Panc1 (cell line): ENCODE data around the gene OFD1. TPM values are rescaled to one million over a fixed set of nuclear protein-coding genes. Genes with fewer than 3 reads are reported as not detected.

Source experiments
- ATAC-seq: fragments of 200-7000 bp; cut with Tn5 transposase; 2 replicates; pipeline ENCODE4 v1.9.1; 2020; ENCODE audit warnings: mild to moderate bottlenecking, moderate library complexity
- BruUV-seq: library from RNA; stranded (reverse); fragments of 400-500 nt; replicated peaks from 2 replicates; lab custom pipeline; 2021; lab: Mats Ljungman, UMichigan
- CTCF ChIA-PET: fragments of 300-600 bp; sonication (Branson Sonifier 250); formaldehyde crosslinking; loops from one replicate; lab custom pipeline; 2022; ENCODE audit warnings: antibody characterized with exemption; lab: Charles Lee
- POLR2A ChIA-PET: fragments of 300-600 bp; sonication (Branson Sonifier 250); formaldehyde crosslinking; loops from one replicate; lab custom pipeline; 2022; ENCODE audit warnings: antibody characterized with exemption; lab: Charles Lee
- DNase-seq: peaks from one replicate; pipeline ENCODE4 v3.0.0-alpha.2; 2010; ENCODE audit warnings: low read depth, low spot score
- H3K27ac ChIP-seq: 2 replicates; pipeline ENCODE4 v1.5.1; 2011; ENCODE audit warnings: mild to moderate bottlenecking, low read length, inconsistent platforms
- H3K27me3 ChIP-seq: fragments of 200-500 bp; sonication (Bioruptor generic); 2 replicates; pipeline ENCODE4 v1.6.0; 2014; ENCODE audit warnings: low read length, inconsistent platforms; ENCODE audit not compliant: control insufficient read depth, insufficient read depth
- H3K36me3 ChIP-seq: fragments of 200-500 bp; sonication (Bioruptor generic); 2 replicates; pipeline ENCODE4 v1.5.1; 2014; ENCODE audit warnings: inconsistent platforms, mild to moderate bottlenecking, low read length, moderate library complexity; ENCODE audit not compliant: control insufficient read depth, insufficient read depth
- H3K4me1 ChIP-seq: 2 replicates; pipeline ENCODE4 v1.5.1; 2011; ENCODE audit warnings: inconsistent platforms, mild to moderate bottlenecking, low read length, moderate library complexity; ENCODE audit not compliant: control insufficient read depth, insufficient read depth
- H3K4me3 ChIP-seq, 2 experiments: 2 replicates each; pipeline ENCODE4 v1.5.1; 2011 to 2012; ENCODE audit warnings: low read depth in 2 of 2, low read length in 2 of 2, mild to moderate bottlenecking in 2 of 2, inconsistent platforms in 1 of 2, moderate library complexity in 1 of 2
- H3K9me3 ChIP-seq: fragments of 200-500 bp; sonication (Bioruptor generic); 2 replicates; pipeline ENCODE4 v1.5.1; 2014; ENCODE audit warnings: low read depth, mild to moderate bottlenecking, inconsistent platforms, low read length, moderate library complexity; ENCODE audit not compliant: control insufficient read depth, insufficient read depth
- CTCF ChIP-seq: fragments of 450-650 bp; IDR thresholded peaks from 2 replicates; pipeline ENCODE4 v1.5.1; 2017; ENCODE audit warnings: mild to moderate bottlenecking
- POLR2AphosphoS5 ChIP-seq: IDR thresholded peaks from 2 replicates; pipeline ENCODE4 v1.6.1; 2012; ENCODE audit warnings: mild to moderate bottlenecking, low read depth, low read length, moderate library complexity
- REST ChIP-seq, 2 experiments: IDR thresholded peaks; 2 replicates each; pipeline ENCODE4 v1.6.1; 2011 to 2012; ENCODE audit warnings: low read depth in 2 of 2, control low read depth in 1 of 2, low read length in 1 of 2, mild to moderate bottlenecking in 1 of 2, moderate library complexity in 1 of 2; ENCODE audit not compliant: insufficient read depth in 1 of 2
- SIN3A ChIP-seq: IDR thresholded peaks from 2 replicates; pipeline ENCODE4 v1.6.1; 2012; ENCODE audit warnings: low read depth, mild to moderate bottlenecking, low read length, moderate library complexity, borderline replicate concordance; ENCODE audit not compliant: insufficient read depth
- TCF7L2 ChIP-seq: IDR thresholded peaks from 2 replicates; pipeline ENCODE4 v1.6.1; 2011; ENCODE audit warnings: mild to moderate bottlenecking, low read depth, low read length, inconsistent platforms
- in situ Hi-C: cut with HindIII; loops from 2 replicates; pipeline ENCODE4 v1.10.0; 2016; ENCODE audit warnings: low sequenced_read_pairs, low pct_unique_long_range_greater_than_20kb
- intact Hi-C: fragments of 100-400 bp; cut with micrococcal nuclease; formaldehyde crosslinking; loops from one replicate; pipeline ENCODE4 v1.10.0; 2022; ENCODE audit not compliant: unreplicated experiment
- total RNA-seq: library from RNA; stranded (reverse); gene quantifications from one replicate; pipeline ENCODE4 v1.2.1, GENCODE V29; 2021; ENCODE audit not compliant: unreplicated experiment

OFD1 gene
- total RNA-seq, 1 experiment from 2014 or later, result 22.8 TPM

DNA sequence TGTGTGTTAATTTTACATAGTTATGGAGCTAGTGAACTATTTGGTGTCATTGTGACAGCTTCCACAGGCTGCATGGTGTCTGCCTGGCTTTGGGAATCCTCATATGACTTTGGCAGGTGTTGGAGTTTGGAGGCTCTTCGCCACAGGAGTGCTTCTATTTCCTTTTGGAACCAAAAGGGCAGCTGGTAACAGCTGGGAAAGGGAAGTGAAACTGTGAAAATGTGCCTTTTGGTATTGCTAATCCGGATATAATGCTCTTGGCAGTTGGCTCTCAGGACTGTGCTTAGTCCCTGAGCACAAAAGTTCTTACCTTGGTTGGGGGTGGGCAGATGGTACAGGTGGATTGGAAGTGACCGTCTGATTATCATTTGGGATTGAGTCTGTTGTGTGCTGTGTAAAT lies 18.1 kb downstream of the OFD1 start:
- Histone ChIP-seq H3K27ac (no peak overlapping the region), H3K4me3 (no peak overlapping the region), H3K27me3 (no peaks in the 10 kb centered on the region), H3K4me1 (no peaks in the 10 kb centered on the region), H3K36me3 (no peaks in the 10 kb centered on the region; the same call in none of the 2 replicates), H3K9me3 (no peaks in the 10 kb centered on the region)
- ChIA-PET POLR2A (no interaction called here), CTCF (no interaction called here)
- ATAC-seq (no peak), DNase-seq (no peak)
- TF ChIP-seq TCF7L2 (no peak), POLR2AphosphoS5 (no peak), REST (IDR thresholded peaks at IDR 0.05; ENCODE audit: insufficient read depth in 1 of 2, low read depth in 2 of 2, low read length in 1 of 2) (no peak), CTCF (no peak), SIN3A (no peak)
- BruUV-seq, result no TSS peak
- in situ Hi-C loops (no loop called here), intact Hi-C loops (loop anchor here (5.0 kb wide), 1 partner anchor 280 kb away; no protein-coding TSS in a partner anchor)

DNA sequence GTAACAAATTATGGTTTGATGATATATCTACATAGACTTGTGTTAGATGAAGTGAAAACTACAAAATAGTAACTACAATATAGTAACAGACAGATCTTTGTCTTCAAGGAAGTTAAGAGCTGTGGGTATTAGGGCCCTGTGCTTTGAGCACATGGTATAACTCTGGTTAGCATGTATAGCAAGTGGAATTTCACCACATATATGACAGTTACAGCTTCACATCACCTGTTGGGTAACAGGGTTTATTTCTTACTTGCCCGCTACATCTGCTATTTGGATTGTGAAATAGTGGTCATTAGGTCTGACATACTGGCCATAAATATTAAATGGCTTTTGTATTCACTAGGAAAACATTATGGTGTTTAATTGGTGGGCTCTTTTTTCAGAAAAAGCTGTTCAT lies 20.2 kb downstream of the OFD1 start:
- CTCF ChIA-PET, result no interaction called here
- H3K27ac ChIP-seq, result no peak overlapping the region
- POLR2A ChIA-PET, result interaction anchor here (0.6 kb wide), 1 partner anchor 181 kb away, joined by 3 read pairs; no protein-coding TSS in a partner anchor

More for the DNA sequence above, 20.2 kb downstream of the OFD1 start:
- DNase-seq (no peak), ATAC-seq (no peak)
- H3K36me3 ChIP-seq, result peaks cover 2% of the 10 kb centered on the region
- H3K4me1 ChIP-seq, result no peaks in the 10 kb centered on the region
- in situ Hi-C loops, result no loop called here
- no peaks in the 10 kb centered on the region for H3K27me3 ChIP-seq
- TF ChIP-seq REST (IDR thresholded peaks at IDR 0.05; ENCODE audit: insufficient read depth in 1 of 2, low read depth in 2 of 2, low read length in 1 of 2) (no peak), TCF7L2 (no peak), SIN3A (no peak), CTCF (no peak), POLR2AphosphoS5 (no peak)
- H3K4me3 ChIP-seq, result no peak overlapping the region
- intact Hi-C loops, result loop anchor here (5.0 kb wide), 1 partner anchor 278 kb away; no protein-coding TSS in a partner anchor
- no peaks in the 10 kb centered on the region for H3K9me3 ChIP-seq
- BruUV-seq, result no TSS peak
